GM23338 (cell line): ENCODE results near the gene ZDHHC1. TPM values are rescaled to one million over a fixed set of nuclear protein-coding genes. Genes with fewer than 3 reads are reported as not detected.

Source experiments
- ATAC-seq: fragments of 200-7000 bp; cut with Tn5 transposase; 3 replicates; pipeline ENCODE4 v1.9.1; 2020
- DNase-seq: peaks from one replicate; pipeline ENCODE4 v3.0.0-alpha.2; 2015; ENCODE audit warnings: low spot score
- H2AFZ ChIP-seq: fragments of 200-600 bp; sonication (generic); 2 replicates; pipeline ENCODE4 v1.8.0; 2016; ENCODE audit warnings: antibody characterized with exemption, mild to moderate bottlenecking, moderate library complexity
- H3F3A ChIP-seq: fragments of 200-600 bp; sonication (generic); replicated peaks from 2 replicates; pipeline ENCODE4 v1.8.0; 2017; ENCODE audit warnings: antibody characterized with exemption, mixed run types, low read depth
- H3K27ac ChIP-seq: fragments of 200-600 bp; sonication (generic); 2 replicates; pipeline ENCODE4 v1.6.1; 2016; ENCODE audit warnings: low read depth
- H3K27me3 ChIP-seq: fragments of 200-600 bp; sonication (generic); 2 replicates; pipeline ENCODE4 v1.8.0; 2016; ENCODE audit warnings: mild to moderate bottlenecking, mixed run types, moderate library complexity; ENCODE audit not compliant: insufficient read depth
- H3K36me3 ChIP-seq: fragments of 200-600 bp; sonication (generic); 2 replicates; pipeline ENCODE4 v1.8.0; 2016; ENCODE audit warnings: mild to moderate bottlenecking; ENCODE audit not compliant: insufficient read depth
- H3K4me1 ChIP-seq: fragments of 200-600 bp; sonication (generic); 2 replicates; pipeline ENCODE4 v1.8.0; 2016; ENCODE audit warnings: mild to moderate bottlenecking, moderate library complexity; ENCODE audit not compliant: insufficient read depth
- H3K4me2 ChIP-seq: fragments of 200-600 bp; sonication (generic); 2 replicates; pipeline ENCODE4 v1.7.1; 2017; ENCODE audit warnings: mixed run types
- H3K4me3 ChIP-seq: fragments of 200-600 bp; sonication (generic); 2 replicates; pipeline ENCODE4 v1.6.1; 2016; ENCODE audit warnings: mixed run types
- H3K79me2 ChIP-seq: fragments of 200-600 bp; sonication (generic); replicated peaks from 2 replicates; pipeline ENCODE4 v1.8.0; 2017; ENCODE audit warnings: mild to moderate bottlenecking; ENCODE audit not compliant: insufficient read depth
- H3K9me2 ChIP-seq: fragments of 200-600 bp; sonication (generic); 2 replicates; pipeline ENCODE4 v1.8.0; 2017; ENCODE audit not compliant: insufficient read depth
- H4K20me1 ChIP-seq: fragments of 200-600 bp; sonication (generic); replicated peaks from 2 replicates; pipeline ENCODE4 v1.8.0; 2017; ENCODE audit warnings: mild to moderate bottlenecking; ENCODE audit not compliant: insufficient read depth
- H3K27ac Mint-ChIP-seq: 2 replicates; pipeline ENCODE4 v1.8.0; 2020; ENCODE audit warnings: inconsistent platforms, mild to moderate bottlenecking, moderate library complexity, mixed read lengths
- H3K27me3 Mint-ChIP-seq: 3 replicates; pipeline ENCODE4 v1.8.0; 2022; ENCODE audit warnings: low read depth, mild to moderate bottlenecking, moderate library complexity, mixed read lengths, inconsistent platforms; ENCODE audit not compliant: insufficient read depth, poor library complexity
- H3K36me3 Mint-ChIP-seq: 3 replicates; pipeline ENCODE4 v1.8.0; 2021; ENCODE audit warnings: low read depth, mild to moderate bottlenecking, inconsistent platforms, moderate library complexity, mixed read lengths
- H3K4me1 Mint-ChIP-seq: 3 replicates; pipeline ENCODE4 v1.8.0; 2020; ENCODE audit warnings: mild to moderate bottlenecking, inconsistent platforms, mixed read lengths
- H3K4me3 Mint-ChIP-seq: 3 replicates; pipeline ENCODE4 v1.8.0; 2021; ENCODE audit warnings: moderate library complexity, mild to moderate bottlenecking, inconsistent platforms, mixed read lengths
- H3K9me3 Mint-ChIP-seq: 3 replicates; pipeline ENCODE4 v1.8.0; 2020; ENCODE audit warnings: moderate library complexity, mild to moderate bottlenecking, inconsistent platforms, mixed read lengths
- CREB1 ChIP-seq: fragments of 250-450 bp; sonication (Bioruptor Pico); IDR thresholded peaks from 2 replicates; pipeline ENCODE4 v1.5.0; 2020; ENCODE audit warnings: low read depth, mild to moderate bottlenecking, moderate library complexity
- CTCF ChIP-seq, 2 experiments: fragments of 200-600 bp in 1 of 2; sonication (generic) in 1 of 2; conservative IDR thresholded peaks; 2 replicates each; pipeline versions ENCODE4 v1.5.1 to v1.6.1; 2016 to 2017; ENCODE audit warnings: antibody characterized with exemption in 2 of 2, low read depth in 2 of 2, mild to moderate bottlenecking in 2 of 2, moderate library complexity in 1 of 2
- ETS1 ChIP-seq: IDR thresholded peaks from 2 replicates; pipeline ENCODE4 v1.6.1; 2016; ENCODE audit warnings: antibody characterized with exemption
- EZH2 ChIP-seq: fragments of 200-600 bp; sonication (generic); IDR thresholded peaks from one replicate; pipeline ENCODE4 v1.8.0; 2017; ENCODE audit warnings: antibody characterized with exemption, mild to moderate bottlenecking, low read depth; ENCODE audit not compliant: unreplicated experiment
- EZH2phosphoT487 ChIP-seq: fragments of 200-600 bp; sonication (generic); IDR thresholded peaks from one replicate; pipeline ENCODE4 v1.8.1; 2018; ENCODE audit warnings: antibody characterized with exemption; ENCODE audit not compliant: unreplicated experiment
- JUNB ChIP-seq: IDR thresholded peaks from one replicate; pipeline ENCODE4 v1.6.1; 2016; ENCODE audit warnings: antibody characterized with exemption; ENCODE audit not compliant: unreplicated experiment
- NANOG ChIP-seq: IDR thresholded peaks from 2 replicates; pipeline ENCODE4 v1.6.1; 2016; ENCODE audit warnings: antibody characterized with exemption, borderline replicate concordance
- POLR2AphosphoS5 ChIP-seq: IDR thresholded peaks from 2 replicates; pipeline ENCODE4 v1.6.1; 2016; ENCODE audit warnings: antibody characterized with exemption, low read depth
- REST ChIP-seq: IDR thresholded peaks from one replicate; pipeline ENCODE4 v1.6.1; 2018; ENCODE audit warnings: antibody characterized with exemption; ENCODE audit not compliant: unreplicated experiment
- STAT1 ChIP-seq: IDR thresholded peaks from one replicate; pipeline ENCODE4 v1.6.1; 2016; ENCODE audit warnings: antibody characterized with exemption; ENCODE audit not compliant: unreplicated experiment
- ZNF114 ChIP-seq: fragments of 250-450 bp; sonication (Bioruptor Pico); IDR thresholded peaks from 2 replicates; pipeline ENCODE4 v1.5.0; 2020; ENCODE audit warnings: mild to moderate bottlenecking, moderate library complexity
- ZNF331 ChIP-seq: fragments of 250-450 bp; sonication (Bioruptor Pico); IDR thresholded peaks from 2 replicates; pipeline ENCODE4 v1.5.0; 2020; ENCODE audit warnings: low read depth, mild to moderate bottlenecking, moderate library complexity
- ZNF462 ChIP-seq: fragments of 250-450 bp; sonication (Bioruptor Pico); IDR thresholded peaks from 2 replicates; pipeline ENCODE4 v1.5.0; 2020; ENCODE audit warnings: mild to moderate bottlenecking, moderate library complexity
- polyA plus RNA-seq: library from polyadenylated mRNA; unstranded; fragments of >200 nt; fragmentation: Nextera tagmentation; extraction: Ambion mirVana; gene quantifications from 2 replicates; pipeline ENCODE4 v1.2.1, GENCODE V29; 2016
- total RNA-seq: library from RNA; depleted of rRNA; stranded (reverse); fragments of >200 nt; shearing (Covaris generic); gene quantifications from 2 replicates; pipeline ENCODE4 v1.2.3, GENCODE V29; 2014

The ZDHHC1 gene
- total and polyA plus RNA-seq, 2 experiments from 2014 or later = 1.4 to 2.7 TPM

- Histone ChIP-seq H3K27ac (no peak overlapping the region), H3F3A (no peaks in the 10 kb centered on the region), H2AFZ (no peak overlapping the region), H3K27me3 (no peaks in the 10 kb centered on the region), H3K4me2 (no peak overlapping the region), H3K4me1 (no peaks in the 10 kb centered on the region), H3K36me3 (no peaks in the 10 kb centered on the region), H3K79me2 (no peaks in the 10 kb centered on the region), H4K20me1 (no peaks in the 10 kb centered on the region; the same call in 1 of the 2 replicates), H3K9me2 (no peaks in the 10 kb centered on the region), H3K4me3 (no peak overlapping the region)
- Mint-ChIP-seq H3K4me3 (no peak overlapping the region; the same call in 2 of the 3 replicates), H3K27me3 (peaks cover 13% of the 10 kb centered on the region), H3K27ac (no peak overlapping the region), H3K9me3 (peaks cover 3% of the 10 kb centered on the region; the same call in 1 of the 3 replicates), H3K36me3 (peaks cover 17% of the 10 kb centered on the region), H3K4me1 (peaks cover 10% of the 10 kb centered on the region)
- ATAC-seq = no peak
- no peak for DNase-seq
- no peak for TF ChIP-seq ZNF462 (CRISPR knock-in tag)
- TF ChIP-seq STAT1 = no peak
- TF ChIP-seq ZNF331 = no peak
- TF ChIP-seq CTCF (conservative IDR thresholded peaks at IDR 0.05; ENCODE audit: low read depth in 2 of 2) = no peak
- TF ChIP-seq REST = no peak
- no peak for TF ChIP-seq CREB1 (CRISPR knock-in tag)
- TF ChIP-seq JUNB = no peak
- no peak for TF ChIP-seq EZH2
- TF ChIP-seq ZNF114 (CRISPR knock-in tag) = no peak
- TF ChIP-seq ETS1 = no peak
- no peak for TF ChIP-seq NANOG
- no peak for TF ChIP-seq POLR2AphosphoS5
- TF ChIP-seq EZH2phosphoT487 = no peak
These were observed 28.8 kb upstream of the ZDHHC1 start for GRCh38 chr16:67445126-67445426.
